NCI-H146 treated with DMSO at 0.1 percent for 48 hours (cell line): Measurements from ENCODE around the gene DUSP18.
"Not testable (repeated sequence)": the region's sequence is repeated elsewhere in the genome, so short reads cannot be mapped to it uniquely, and the experiment has no call there.

Experiments
- DNase-seq: peaks from one replicate; lab custom pipeline; 2025; ENCODE audit not compliant: unreplicated experiment; lab: John Stamatoyannopoulos, UW

DUSP18 gene

DNA sequence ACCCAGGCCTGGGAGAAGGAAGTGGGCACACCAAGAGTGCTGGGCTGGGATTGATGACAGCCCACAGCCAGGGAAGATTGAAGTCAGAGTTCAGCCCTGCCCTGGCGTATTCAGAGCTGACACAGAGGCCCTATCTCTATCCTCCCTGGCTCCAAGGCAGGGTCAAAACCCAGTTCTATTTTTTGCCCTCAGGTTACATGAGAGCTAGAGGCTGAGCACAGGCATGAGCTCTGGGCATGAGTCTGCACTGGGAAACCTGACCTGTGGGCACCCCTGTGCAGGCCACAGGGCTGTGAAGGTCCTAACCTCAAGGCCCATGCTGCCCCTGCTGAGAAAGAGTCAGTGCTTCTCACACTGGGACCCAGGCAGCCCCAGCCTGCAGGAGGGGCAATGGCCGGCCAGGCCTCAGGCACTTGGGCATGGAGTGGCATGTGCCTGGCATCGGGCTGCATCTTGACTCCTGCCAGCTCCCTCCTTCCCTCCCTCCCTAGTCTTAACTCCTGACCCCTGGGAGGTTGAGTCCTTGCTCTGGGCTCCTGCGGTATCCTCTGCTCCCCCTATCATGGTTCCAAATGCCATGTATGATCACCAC lies 26.7 kb downstream of the DUSP18 start:
- no peak for DNase-seq

- DNase-seq = no peak
Observed at GRCh38 chr22:30640361-30640760, 27.3 kb downstream of the DUSP18 start.

- no peak for DNase-seq
Observed at GRCh38 chr22:30637701-30638114, 30.0 kb downstream of the DUSP18 start.

GRCh38 chr22:30636226-30637077 lies 31.2 kb downstream of the DUSP18 start:
- DNase-seq = peak; percentile 3

DNA sequence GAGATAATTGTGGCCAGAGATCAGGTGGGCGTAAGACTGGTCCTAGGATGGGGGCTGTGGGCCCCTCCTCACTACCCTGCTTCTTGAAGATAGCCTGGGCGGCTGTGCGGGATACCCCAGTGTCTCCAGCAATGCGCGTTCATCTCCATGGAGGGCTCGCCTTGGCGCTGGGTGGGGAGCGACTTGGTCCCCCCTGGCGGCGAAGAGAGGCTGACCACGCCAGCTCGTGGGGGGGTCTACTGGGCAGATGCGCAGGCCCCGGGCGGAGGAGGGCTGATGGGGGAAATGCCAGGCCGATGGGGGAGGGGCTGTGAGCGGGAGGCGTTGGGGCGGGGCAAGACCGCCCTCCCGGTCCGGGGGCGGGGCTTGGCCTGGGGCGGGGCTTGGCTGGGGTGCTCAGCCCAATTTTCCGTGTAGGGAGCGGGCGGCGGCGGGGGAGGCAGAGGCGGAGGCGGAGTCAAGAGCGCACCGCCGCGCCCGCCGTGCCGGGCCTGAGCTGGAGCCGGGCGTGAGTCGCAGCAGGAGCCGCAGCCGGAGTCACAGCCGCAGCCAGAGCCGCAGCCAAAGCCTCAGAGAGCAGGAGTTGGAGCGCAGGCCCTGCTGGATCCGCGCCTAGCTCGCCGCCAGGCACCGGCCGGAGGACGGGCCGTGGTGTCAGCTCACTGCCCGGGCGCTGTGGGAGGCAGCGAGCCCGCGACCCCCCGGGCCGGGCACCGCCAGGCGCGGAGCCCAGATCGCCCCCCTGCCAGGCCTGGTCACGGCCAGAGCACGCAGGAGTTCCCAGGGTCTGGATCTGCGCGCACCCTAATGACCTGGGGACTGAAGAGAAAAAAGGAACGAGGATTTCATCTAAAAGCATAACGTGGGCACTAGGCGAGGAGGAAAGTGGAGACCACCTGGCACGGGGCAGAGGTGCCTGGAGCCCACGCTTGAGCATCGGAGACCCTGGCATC lies 32.1 kb downstream of the DUSP18 start, which contains the start of gene SLC35E4:
TSS of gene SLC35E4 (plus strand) at position 509 of the 953 bp plus-strand sequence. CDS start 670 bp downstream, outside the sequence.
- peak; percentile 54 for DNase-seq

DNA sequence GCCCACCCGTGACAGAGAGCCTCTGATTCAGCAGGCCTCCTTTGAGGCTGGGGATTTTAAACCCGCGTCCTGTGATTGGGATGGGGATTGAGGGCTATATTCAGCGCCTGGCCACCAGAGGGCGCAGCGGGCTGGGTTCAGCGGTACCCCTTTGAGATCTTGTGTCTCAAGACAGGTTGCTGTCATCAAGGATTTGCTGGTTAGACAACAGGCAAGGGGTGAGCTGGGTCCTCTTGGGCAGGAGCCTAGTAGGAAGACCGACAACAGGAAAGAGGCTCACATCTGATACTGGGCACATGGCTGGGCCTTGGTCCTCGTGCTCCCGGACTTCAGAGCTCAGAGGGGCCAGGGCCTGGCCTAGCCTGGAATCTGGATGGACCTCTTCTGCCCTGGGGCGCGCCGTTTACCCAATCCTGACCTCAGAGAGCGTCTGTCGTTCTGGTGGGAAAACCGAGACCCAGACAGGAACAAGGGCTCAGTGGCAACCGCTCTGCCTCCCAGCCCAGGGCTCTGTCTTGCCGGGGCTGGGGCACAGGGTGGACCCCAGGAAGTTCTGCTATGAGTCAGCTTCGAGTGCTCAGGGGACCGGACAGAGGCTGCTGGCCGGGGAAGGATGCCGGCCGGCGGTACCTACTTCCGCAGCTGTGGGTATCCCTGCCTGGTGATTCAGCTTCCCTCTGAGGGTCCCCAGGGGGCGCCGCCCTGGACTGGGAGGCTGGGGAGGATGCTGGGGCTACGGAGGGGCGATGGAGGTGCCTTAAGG lies 33.0 kb downstream of the DUSP18 start:
- peak; percentile 34 for DNase-seq

- not testable (repeated sequence) for DNase-seq
Observed at GRCh38 chr22:30631469-30631868, 36.2 kb downstream of the DUSP18 start.

DNA sequence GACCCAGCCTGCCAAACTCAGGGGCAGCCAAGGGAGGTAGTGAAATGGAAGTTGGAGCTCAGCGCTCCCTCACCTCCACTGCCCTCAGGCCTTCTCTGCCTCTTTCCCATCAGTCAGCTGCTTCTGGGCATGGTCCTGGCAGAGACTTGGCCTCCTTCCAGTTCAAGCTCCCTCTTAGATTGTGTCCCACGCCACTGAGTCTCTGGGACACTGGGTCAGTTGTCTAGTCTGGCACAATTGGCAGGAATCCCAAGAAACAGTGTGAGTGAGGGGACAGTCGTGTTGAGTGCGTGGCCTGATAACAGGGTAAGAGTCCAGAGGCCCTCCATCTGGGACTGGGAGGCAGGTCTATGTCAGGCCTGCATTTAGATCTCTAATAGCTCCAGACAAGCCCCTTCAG lies 39.2 kb downstream of the DUSP18 start:
- no peak for DNase-seq

- no peak for DNase-seq
Observed at GRCh38 chr22:30627471-30627870, 40.2 kb downstream of the DUSP18 start.

DNA sequence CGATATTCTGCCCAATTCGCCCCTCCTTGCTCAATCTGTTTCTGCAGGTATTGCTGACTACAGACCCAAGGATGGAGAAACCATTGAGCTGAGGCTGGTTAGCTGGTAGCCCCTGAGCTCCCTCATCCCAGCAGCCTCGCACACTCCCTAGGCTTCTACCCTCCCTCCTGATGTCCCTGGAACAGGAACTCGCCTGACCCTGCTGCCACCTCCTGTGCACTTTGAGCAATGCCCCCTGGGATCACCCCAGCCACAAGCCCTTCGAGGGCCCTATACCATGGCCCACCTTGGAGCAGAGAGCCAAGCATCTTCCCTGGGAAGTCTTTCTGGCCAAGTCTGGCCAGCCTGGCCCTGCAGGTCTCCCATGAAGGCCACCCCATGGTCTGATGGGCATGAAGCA lies 41.3 kb downstream of the DUSP18 start:
- no peak for DNase-seq

DNA sequence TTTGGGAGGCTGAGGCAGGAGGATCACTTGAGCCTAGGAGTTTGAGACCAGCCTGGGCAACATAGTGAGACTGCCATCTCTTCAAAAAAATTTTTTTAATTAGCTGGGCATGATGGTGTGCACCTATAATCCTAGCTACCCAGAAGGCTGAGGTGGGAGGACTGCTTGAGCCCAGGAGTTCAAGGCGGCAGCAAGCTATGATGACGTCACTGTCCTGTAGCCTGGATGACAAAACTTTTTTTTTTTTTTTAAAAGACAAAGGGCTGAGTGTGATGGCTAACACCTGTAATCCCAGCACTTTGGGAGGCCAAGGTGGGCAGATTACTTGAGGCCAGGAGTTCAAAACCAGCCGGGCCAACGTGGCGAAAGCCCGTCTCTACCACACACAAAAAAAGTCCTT lies 47.8 kb downstream of the DUSP18 start:
- DNase-seq = not testable (repeated sequence)

- DNase-seq = no peak
Observed at GRCh38 chr22:30617819-30618218, 49.9 kb downstream of the DUSP18 start.

- no peak for DNase-seq
Observed at GRCh38 chr22:30615543-30615954, 52.1 kb downstream of the DUSP18 start.

- DNase-seq = no peak
Observed at GRCh38 chr22:30614879-30615278, 52.8 kb downstream of the DUSP18 start.

DNA sequence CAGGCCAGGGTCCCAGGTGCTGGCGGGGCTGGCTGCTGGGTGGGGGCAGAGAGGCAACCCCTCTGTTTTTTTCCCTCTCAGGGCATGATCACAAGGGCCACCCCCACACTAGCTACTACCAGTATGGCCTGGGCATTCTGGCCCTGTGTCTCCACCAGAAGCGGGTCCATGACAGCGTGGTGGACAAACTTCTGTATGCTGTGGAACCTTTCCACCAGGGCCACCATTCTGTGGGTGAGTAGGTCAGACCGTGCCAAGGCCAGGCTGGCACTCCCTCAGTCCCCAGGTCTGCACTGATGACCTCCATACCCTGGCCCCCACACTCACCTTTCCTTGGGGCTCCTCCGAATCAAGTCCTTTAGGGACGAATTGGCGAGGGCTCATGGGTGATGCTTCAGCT lies 53.4 kb downstream of the DUSP18 start:
- no peak for DNase-seq

GRCh38 chr22:30612789-30613188 lies 54.9 kb downstream of the DUSP18 start:
- DNase-seq = no peak
